Right lobe of liver (tissue), 4 donors: ENCODE results near the gene ADGRD1.

Experiments used
- POLR2A ChIP-seq: fragments of 450-650 bp; IDR thresholded peaks from one replicate; pipeline ENCODE4 v1.6.1; 2017; ENCODE audit warnings: antibody characterized with exemption, mild to moderate bottlenecking
- TF ChIP-seq, protein P1 (sequence below), 4 donors: fragments of 200-600 bp in 3 of 4; fragments of 450-650 bp in 1 of 4; IDR thresholded peaks; one replicate each; pipeline versions ENCODE4 v1.5.1 to v1.8.0; 2016 to 2022; ENCODE audit warnings: antibody characterized with exemption in 4 of 4, mild to moderate bottlenecking in 2 of 4
- donor health status: DM: no; HTN: no; CAD: no.
- donor health status: DM: no; HTN: no; CAD: no.
- donor health status: DM: no; HTN: yes; CAD: no.

DNA sequence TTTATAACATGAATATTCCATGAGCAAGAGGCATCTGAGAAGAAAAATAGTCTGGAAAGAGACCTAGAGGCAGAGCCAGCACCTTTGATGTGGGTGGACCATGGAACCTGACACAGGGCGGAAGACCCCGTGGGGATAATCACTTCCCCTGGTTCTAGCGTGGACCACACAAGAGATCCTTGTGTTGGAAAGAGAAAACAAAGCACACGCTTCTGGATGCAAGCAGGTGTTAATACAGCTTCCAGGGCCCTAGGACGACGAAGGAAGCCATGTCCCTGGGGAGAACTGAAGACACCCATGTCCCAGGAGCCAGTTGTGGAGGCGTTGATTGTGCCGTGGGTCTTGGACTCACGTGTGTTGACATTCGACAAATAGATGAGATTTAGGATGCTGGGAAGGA is 102.9 kb downstream of the ADGRD1 start:
- TF ChIP-seq, protein P1, sequence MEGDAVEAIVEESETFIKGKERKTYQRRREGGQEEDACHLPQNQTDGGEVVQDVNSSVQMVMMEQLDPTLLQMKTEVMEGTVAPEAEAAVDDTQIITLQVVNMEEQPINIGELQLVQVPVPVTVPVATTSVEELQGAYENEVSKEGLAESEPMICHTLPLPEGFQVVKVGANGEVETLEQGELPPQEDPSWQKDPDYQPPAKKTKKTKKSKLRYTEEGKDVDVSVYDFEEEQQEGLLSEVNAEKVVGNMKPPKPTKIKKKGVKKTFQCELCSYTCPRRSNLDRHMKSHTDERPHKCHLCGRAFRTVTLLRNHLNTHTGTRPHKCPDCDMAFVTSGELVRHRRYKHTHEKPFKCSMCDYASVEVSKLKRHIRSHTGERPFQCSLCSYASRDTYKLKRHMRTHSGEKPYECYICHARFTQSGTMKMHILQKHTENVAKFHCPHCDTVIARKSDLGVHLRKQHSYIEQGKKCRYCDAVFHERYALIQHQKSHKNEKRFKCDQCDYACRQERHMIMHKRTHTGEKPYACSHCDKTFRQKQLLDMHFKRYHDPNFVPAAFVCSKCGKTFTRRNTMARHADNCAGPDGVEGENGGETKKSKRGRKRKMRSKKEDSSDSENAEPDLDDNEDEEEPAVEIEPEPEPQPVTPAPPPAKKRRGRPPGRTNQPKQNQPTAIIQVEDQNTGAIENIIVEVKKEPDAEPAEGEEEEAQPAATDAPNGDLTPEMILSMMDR (IDR thresholded peaks at IDR 0.05): no peak
- TF ChIP-seq POLR2A: no peak
